ENCODE measurements around the gene CRAMP1.
"Not testable (repeated sequence)": the region's sequence is repeated elsewhere in the genome, so short reads cannot be mapped to it uniquely, and the experiment has no call there.

Gene CRAMP1

DNA sequence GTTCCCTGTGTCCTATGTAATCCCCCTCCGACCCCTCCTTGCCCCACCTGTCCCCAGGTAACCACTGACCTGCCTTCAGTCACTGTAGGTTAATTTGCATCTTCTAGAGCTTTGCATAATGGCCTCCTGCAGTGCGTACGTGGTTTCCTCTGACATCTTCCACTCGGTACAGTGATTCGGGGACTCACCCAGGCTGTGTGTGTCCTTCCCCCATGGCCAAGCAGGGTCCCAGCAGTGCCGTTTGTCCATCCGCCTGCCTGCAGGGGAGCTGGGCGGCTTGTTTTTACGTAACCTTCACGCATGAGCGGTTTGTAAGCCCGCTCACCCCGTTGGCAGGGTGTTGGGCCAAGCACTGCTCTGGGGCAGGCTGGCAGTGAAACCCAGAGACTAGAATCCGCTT, 101.8 kb downstream of the CRAMP1 start:
- no peak for DNase-seq (ENCODE audit: low read depth)

DNA sequence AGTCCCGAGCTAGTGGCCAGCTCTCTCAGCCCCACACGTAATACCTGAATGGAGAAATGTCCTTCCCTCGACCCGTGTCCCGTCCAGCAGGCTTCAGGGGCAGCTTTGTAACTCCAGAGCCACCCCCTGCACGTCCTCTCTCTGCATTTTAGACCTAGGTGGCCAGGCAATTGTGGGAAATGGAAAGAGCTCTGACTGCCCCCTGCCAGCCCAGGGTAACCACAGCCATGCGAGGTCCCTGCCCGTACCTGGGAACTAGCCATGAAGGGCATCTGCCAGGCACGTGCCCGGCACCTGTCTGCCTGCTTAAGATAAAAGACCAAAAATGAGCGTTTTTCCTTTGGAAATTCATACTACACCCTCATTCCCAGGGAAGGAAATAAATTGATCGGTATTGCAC, 103.1 kb downstream of the CRAMP1 start:
- DNase-seq (ENCODE audit: low read depth): no peak

DNA sequence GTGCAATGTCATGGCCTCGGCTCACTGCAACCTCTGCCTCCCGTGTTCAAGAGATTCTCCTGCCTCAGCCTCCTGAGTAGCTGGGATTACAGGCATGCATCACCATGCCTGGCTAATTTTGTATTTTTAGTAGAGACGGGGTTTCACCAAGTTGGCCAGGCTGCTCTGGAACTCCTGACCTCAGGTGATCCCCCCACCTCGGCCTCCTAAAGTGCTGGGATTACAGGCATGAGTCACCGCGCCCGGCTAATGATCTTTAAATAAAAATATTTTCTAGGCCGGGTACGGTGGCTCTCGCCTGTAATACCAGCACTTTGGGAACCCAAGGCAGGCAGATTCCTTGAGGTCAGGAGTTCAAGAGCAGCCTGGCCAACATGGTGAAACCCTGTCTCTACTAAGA, 106.1 kb downstream of the CRAMP1 start:
- DNase-seq (ENCODE audit: low read depth): not testable (repeated sequence)

DNA sequence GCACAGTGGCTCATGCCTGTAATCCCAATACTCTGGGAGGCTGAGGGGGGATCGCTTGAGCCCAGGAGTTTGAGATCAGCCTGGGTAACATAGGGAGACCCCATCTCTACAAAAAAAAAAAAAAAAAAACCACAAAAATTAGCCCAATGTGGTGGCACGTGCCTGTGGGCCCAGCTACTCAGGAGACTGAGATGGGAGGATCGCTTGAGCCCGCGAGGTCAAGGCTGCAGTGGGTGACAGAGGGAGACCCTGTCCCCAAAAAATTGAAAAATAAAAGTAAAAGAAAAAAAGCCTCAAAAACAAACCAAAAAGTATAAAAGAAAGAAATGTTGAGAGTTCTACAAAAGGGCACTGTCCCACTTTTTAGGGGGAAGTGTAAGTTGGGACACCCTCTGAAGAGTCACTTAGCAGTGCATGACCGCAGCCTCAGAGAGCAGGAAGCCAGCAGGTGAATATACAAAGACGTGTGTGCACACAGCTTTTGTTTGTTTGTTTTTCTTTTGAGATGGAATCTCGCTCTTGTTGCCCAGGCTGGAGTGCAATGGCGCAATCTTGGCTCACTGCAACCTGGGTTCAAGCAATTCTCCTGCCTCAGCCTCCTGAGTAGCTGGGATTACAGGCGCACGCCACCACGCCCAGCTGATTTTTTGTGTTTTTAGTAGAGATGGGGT, 107.5 kb downstream of the CRAMP1 start:
- DNase-seq (ENCODE audit: low read depth): not testable (repeated sequence)

DNA sequence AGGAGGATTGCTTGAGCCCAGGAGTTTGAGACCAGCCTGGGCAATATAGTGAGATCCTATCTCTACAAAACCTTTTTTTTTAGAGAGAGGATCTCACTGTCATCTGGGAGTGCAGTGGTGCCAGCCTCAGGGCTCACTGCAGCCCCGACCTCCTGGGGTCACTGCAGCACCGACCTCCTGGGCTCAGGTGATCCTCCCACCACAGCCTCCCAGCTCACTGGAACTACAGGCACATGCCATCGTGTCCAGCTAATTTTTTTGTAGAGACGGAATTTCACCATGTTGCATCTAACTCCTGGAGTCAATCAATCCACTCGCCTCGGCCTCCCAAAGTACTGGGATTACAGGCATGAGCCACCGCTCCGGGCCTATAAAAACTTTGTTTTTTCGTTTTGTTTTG, 109.2 kb downstream of the CRAMP1 start:
- no peak for DNase-seq (ENCODE audit: low read depth)

DNA sequence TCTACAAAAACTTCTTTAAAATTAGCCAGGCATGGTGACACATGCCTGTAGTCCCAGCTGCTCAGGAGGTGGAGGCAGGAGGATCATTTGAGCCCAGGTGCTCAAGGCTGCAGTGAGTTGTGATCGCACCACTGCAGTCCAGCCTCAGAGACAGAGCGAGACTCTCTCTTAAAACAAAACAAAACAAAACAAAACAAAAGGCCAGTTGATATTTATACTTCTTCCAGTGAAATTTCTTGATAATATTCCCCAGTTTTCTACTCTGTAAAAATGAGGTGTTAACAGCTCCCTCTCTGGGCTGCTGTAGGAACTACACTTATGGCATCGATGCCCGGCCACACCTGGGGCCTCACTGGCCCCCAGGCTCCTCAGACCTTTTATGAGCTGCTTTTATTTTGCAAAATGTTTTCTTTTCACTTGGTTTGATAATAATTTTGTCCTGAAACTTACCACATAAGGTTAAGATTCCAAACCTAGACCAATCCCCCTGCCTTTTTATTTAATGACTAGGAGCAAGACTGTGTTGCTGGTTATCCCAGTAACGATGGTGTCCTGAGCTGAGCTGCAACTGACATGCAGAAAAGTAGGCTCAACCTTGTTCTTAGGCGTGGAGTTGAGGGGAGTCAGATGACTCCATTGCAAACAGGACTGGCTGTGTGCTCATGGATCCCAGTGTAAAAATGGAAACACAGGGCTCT, 111.4 kb downstream of the CRAMP1 start:
- no peak for DNase-seq (ENCODE audit: low read depth)

DNA sequence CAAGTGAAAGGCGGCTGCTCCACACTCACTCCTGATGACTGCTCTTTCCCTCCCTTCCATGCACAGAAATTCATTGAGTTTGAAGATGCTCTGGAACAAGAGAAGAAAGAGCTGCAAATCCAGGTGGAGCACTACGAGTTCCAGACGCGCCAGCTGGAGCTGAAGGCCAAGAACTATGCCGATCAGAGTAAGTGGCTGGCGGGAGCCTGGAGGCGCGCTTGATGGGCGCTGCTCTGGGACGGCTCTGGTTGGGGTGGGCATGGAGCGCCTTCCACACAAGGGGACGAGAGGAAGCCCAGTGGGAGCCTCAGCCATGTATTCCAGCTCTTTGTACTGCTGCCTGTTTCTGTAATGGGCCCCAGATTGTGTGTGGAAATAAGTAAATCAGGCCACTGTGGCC, 112.3 kb downstream of the CRAMP1 start:
- no peak for DNase-seq (ENCODE audit: low read depth)

DNA sequence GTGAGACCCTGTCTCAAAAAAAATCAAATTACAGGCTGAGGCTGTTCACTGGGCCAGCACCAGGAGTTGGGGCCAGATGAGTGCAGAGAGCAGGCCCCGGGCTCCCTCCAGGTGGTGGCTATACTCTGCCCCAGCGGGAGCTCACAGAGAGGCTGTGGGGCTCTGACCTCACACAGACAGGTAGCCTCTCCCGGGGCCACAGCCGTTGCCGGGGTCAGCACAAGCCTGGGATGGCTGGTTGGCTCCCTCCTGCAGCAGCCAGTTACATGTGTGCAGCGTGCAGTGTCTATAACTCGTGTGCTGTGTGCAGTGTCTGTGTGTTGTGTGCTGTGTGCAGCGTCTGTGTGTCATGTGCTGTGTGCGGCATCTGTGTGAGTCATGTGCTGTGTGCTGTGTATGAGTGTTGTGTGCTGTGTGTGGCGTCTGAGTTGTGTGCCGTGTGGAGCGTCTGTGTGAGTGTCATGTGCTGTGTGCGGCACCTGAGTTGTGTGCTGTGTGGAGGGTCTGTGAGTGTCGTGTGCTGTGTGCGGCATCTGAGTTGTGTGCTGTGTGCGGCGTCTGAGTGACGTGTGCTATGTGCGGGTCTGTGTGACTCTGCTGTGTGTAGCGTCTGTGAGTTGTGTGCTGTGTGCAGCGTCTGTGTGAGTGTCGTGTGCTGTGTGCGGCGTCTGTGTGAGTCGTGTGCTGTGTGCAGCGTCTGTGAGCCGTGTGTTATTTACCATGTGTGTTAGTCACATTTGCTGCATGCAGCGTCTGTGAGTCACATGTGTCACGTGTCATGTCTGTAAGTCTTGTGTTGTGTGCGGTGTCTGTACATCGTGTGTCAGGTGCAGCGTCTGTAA, 114.7 kb downstream of the CRAMP1 start:
- no peak for DNase-seq (ENCODE audit: low read depth)
